Stimulated activated CD8-positive, alpha-beta memory T cell treated with anti-CD3 and anti-CD28 coated beads, Interleukin-4, amount 100 ng/mL, for 24 hours (primary cell): ENCODE data around the gene CRAT.

Experiments used
- DNase-seq: peaks from one replicate; pipeline ENCODE4 v3.0.0-alpha.2; 2020; ENCODE audit warnings: low read depth

The CRAT gene

GRCh38 chr9:129110740-129111527 is at the start of gene CRAT, which contains the start of gene PTPA:
Gene CRAT, minus strand, starts transcription at chr9:129110793. Its CDS starts 284 bp downstream, at chr9:129110509.
Gene PTPA, plus strand, starts transcription at chr9:129111415. Its CDS starts 186 bp downstream, at chr9:129111601.
- peak; percentile 96 for DNase-seq

GRCh38 chr9:129156163-129156562 is 45.6 kb upstream of the CRAT start:
- no peak for DNase-seq

- DNase-seq, result no peak
Measured at GRCh38 chr9:129154866-129155477, 44.4 kb upstream of the CRAT start.

GRCh38 chr9:129151469-129151868 is 40.9 kb upstream of the CRAT start:
- DNase-seq, result no peak

- DNase-seq, result no peak
Measured at GRCh38 chr9:129150672-129151211, 40.1 kb upstream of the CRAT start.

GRCh38 chr9:129150122-129150521 is 39.5 kb upstream of the CRAT start:
- no peak for DNase-seq

- DNase-seq, result no peak
Measured at GRCh38 chr9:129149442-129149841, 38.8 kb upstream of the CRAT start.

- no peak for DNase-seq
Measured at GRCh38 chr9:129148463-129149204, 38.0 kb upstream of the CRAT start.

GRCh38 chr9:129146441-129146941 is 35.9 kb upstream of the CRAT start:
- no peak for DNase-seq

- no peak for DNase-seq
Measured at GRCh38 chr9:129145841-129146292, 35.3 kb upstream of the CRAT start.

- no peak for DNase-seq
Measured at GRCh38 chr9:129145316-129145715, 34.7 kb upstream of the CRAT start.

GRCh38 chr9:129143031-129143927 is 32.7 kb upstream of the CRAT start:
- peak; percentile 54 for DNase-seq

GRCh38 chr9:129142138-129142935 is 31.7 kb upstream of the CRAT start:
- DNase-seq, result no peak

- peak; percentile 24 for DNase-seq
Measured at GRCh38 chr9:129141066-129142041, 30.8 kb upstream of the CRAT start.

GRCh38 chr9:129140397-129141065 is 29.9 kb upstream of the CRAT start:
- DNase-seq, result no peak

GRCh38 chr9:129139993-129140396 is 29.4 kb upstream of the CRAT start:
- DNase-seq, result peak; percentile 64

GRCh38 chr9:129139233-129139992 is 28.8 kb upstream of the CRAT start:
- peak; percentile 54 for DNase-seq
